Right atrium auricular region (tissue), 2 donors: ENCODE results near the gene DUSP23. TPM values are rescaled to one million over a fixed set of nuclear protein-coding genes. Genes with fewer than 3 reads are reported as not detected.

Source experiments
- DNase-seq: peaks from one replicate; pipeline ENCODE4 v3.0.0-alpha.2; 2019; ENCODE audit warnings: low spot score
- H3K27ac ChIP-seq, 2 donors: fragments of 200-600 bp; sonication (generic); 1 replicate in 1 of 2; 2 replicates in 1 of 2; pipeline ENCODE4 v1.5.1; 2016 to 2019
- H3K27me3 ChIP-seq, 2 donors: fragments of 200-600 bp; sonication (generic); one replicate each; pipeline versions ENCODE4 v1.5.1 to v1.6.0; 2017 to 2019
- H3K36me3 ChIP-seq: fragments of 200-600 bp; sonication (generic); one replicate; pipeline ENCODE4 v1.5.1; 2016
- H3K4me1 ChIP-seq, 2 donors: fragments of 200-600 bp; sonication (generic); one replicate each; pipeline versions ENCODE4 v1.5.1 to v1.6.0; 2017 to 2019
- H3K4me3 ChIP-seq, 2 donors: fragments of 200-600 bp; sonication (generic); 1 replicate in 1 of 2; 2 replicates in 1 of 2; pipeline ENCODE4 v1.5.1; 2017 to 2019; ENCODE audit warnings: mild to moderate bottlenecking in 1 of 2, moderate library complexity in 1 of 2
- H3K9me3 ChIP-seq, 2 donors: fragments of 200-600 bp; sonication (generic); one replicate each; pipeline ENCODE4 v1.5.1; 2019
- CTCF ChIP-seq, 2 donors: fragments of 200-600 bp; sonication (generic); IDR thresholded peaks; one replicate each; pipeline ENCODE4 v1.5.1; 2019; ENCODE audit warnings: antibody characterized with exemption in 2 of 2
- total RNA-seq, 2 donors: library from RNA; depleted of rRNA; stranded (reverse); fragments of >200 nt; gene quantifications; one replicate each; pipeline ENCODE4 v1.1.0, GENCODE V29; 2016

Gene DUSP23
- total RNA-seq, 2 donors from 2014 or later = 42.9 to 58.8 TPM

DNA sequence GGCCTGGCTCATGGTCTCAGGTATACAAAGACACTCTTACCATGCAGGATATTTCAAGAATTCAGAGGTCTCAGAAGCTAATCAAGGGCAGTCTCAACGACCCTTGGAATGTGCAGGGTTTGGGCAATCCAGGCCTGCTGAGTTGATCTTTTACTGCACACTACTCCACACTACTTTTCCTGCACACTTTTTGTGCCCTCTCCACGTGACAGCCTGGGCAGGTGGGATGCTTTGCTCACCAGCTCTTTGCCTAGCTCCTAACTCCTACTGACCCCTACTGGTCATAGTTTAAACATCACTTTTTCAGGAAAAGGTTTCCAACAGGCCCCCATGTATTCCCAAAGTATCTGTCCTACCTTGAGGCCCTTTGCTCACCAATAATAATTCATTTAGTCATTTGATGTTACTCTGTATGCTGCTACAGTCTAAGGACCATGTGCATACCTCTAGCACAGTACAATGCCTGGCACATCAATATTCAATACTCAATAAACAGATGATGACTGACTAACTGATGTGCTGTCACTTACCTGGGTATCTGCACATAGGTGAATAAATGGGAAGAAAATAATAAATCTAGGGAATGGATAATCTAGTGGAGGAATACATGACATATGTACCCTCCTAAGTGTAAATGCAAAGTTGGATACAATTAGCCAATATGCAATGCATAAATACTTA, 9.6 kb downstream of the DUSP23 start:
- DNase-seq = no peak
- Histone ChIP-seq H3K27ac (no peak overlapping the region), H3K4me1 (no peaks in the 10 kb centered on the region), H3K9me3 (no peaks in the 10 kb centered on the region), H3K36me3 (no peaks in the 10 kb centered on the region), H3K27me3 (no peaks in the 10 kb centered on the region), H3K4me3 (no peak overlapping the region)
- TF ChIP-seq CTCF (IDR thresholded peaks at IDR 0.05) = peak; percentile 30 to 65

GRCh38 chr1:159791031-159791430, 10.3 kb downstream of the DUSP23 start:
- Histone ChIP-seq H3K27ac (no peak overlapping the region), H3K36me3 (no peaks in the 10 kb centered on the region), H3K27me3 (no peaks in the 10 kb centered on the region), H3K4me3 (no peak overlapping the region), H3K4me1 (no peaks in the 10 kb centered on the region), H3K9me3 (no peaks in the 10 kb centered on the region)
- TF ChIP-seq CTCF (IDR thresholded peaks at IDR 0.05) = no peak
- DNase-seq = no peak

DNA sequence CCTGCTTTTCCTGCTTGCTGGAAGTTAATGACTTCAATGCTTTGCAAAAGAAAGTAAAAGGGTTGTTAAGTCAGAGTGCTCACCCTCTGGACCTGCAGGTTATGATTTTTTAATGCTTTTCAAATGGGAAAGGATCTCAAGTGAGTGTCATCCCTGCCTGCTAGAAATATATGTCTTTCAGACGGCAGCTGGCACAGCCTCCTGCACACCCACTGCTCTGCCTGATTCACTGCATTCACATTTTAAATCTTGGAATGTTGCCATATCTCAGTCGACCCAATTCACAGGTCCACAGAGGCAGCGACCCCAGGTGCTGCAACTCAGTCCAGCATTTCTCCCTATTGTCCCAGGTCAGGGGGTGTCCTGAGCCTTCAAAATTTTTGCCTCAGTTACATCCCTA, 10.7 kb downstream of the DUSP23 start:
- Histone ChIP-seq H3K4me3 (no peak overlapping the region), H3K9me3 (no peaks in the 10 kb centered on the region), H3K4me1 (no peaks in the 10 kb centered on the region), H3K27me3 (no peaks in the 10 kb centered on the region), H3K27ac (no peak overlapping the region), H3K36me3 (no peaks in the 10 kb centered on the region)
- no peak for DNase-seq
- TF ChIP-seq CTCF (IDR thresholded peaks at IDR 0.05) = no peak

GRCh38 chr1:159795534-159795933, 14.8 kb downstream of the DUSP23 start:
- Histone ChIP-seq H3K9me3 (no peaks in the 10 kb centered on the region), H3K27me3 (no peaks in the 10 kb centered on the region), H3K4me1 (no peaks in the 10 kb centered on the region), H3K27ac (no peak overlapping the region), H3K36me3 (no peaks in the 10 kb centered on the region), H3K4me3 (no peak overlapping the region)
- no peak for TF ChIP-seq CTCF (IDR thresholded peaks at IDR 0.05)
- no peak for DNase-seq

DNA sequence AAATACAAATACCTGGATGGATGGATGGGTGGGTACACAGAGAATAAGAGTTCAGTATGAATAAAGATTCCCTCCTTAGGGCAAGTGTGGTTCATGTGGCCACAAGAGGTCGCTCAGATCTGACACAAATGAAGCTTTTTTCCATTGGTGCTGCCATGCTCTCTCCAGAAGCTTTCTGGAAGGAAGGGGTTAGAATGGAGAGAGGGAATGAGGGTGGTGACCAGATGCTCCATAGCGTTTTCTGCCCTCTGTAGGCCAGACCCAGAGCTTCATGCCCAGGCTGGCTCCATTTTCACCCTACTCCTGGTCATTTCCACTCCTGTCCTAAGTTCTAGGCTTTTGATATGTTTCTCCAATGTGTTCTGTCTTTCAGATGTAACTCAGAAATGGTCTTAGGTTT, 18.1 kb downstream of the DUSP23 start:
- no peaks in the 10 kb centered on the region for H3K27me3 ChIP-seq
- no peaks in the 10 kb centered on the region for H3K9me3 ChIP-seq
- no peaks in the 10 kb centered on the region for H3K36me3 ChIP-seq
- TF ChIP-seq CTCF (IDR thresholded peaks at IDR 0.05) = peak; percentile 78 to 86
- H3K4me1 ChIP-seq = peaks cover 0 to 3% of the 10 kb centered on the region in 2 donors
- peak; percentile 64 for DNase-seq
- H3K27ac ChIP-seq = no peak overlapping the region
- H3K4me3 ChIP-seq = no peak overlapping the region

GRCh38 chr1:159799446-159799985, 18.8 kb downstream of the DUSP23 start:
- no peak for DNase-seq
- Histone ChIP-seq H3K9me3 (no peaks in the 10 kb centered on the region), H3K27me3 (no peaks in the 10 kb centered on the region), H3K27ac (no peak overlapping the region), H3K4me1 (peaks cover 0 to 5% of the 10 kb centered on the region in 2 donors), H3K36me3 (no peaks in the 10 kb centered on the region), H3K4me3 (no peak overlapping the region)
- TF ChIP-seq CTCF (IDR thresholded peaks at IDR 0.05) = no peak
